ENCODE data around the gene ACKR4.

GRCh38 chr3:132573797-132574211 is 23.3 kb upstream of the ACKR4 start:
- no peak for TF ChIP-seq CTCF (conservative IDR thresholded peaks at IDR 0.05)
- TF ChIP-seq ZFX (IDR thresholded peaks at IDR 0.05): no peak

Data from C4-2B (cell line).